ENCODE results near the gene SLC26A11.

Gene SLC26A11

GRCh38 chr17:80205811-80206210, 14.4 kb upstream of the SLC26A11 start:
- Histone ChIP-seq H3K4me1 (ENCODE audit: insufficient read depth, insufficient read length) (peaks cover 16% of the 10 kb centered on the region), H3K27me3 (ENCODE audit: insufficient read depth, insufficient read length) (no peaks in the 10 kb centered on the region), H3K9ac (ENCODE audit: insufficient read length, low read depth) (no peak overlapping the region), H3K36me3 (ENCODE audit: insufficient read depth, insufficient read length, low read length) (peaks cover 34% of the 10 kb centered on the region), H3K4me3 (ENCODE audit: insufficient read length, low read depth) (no peak overlapping the region), H3K9me3 (ENCODE audit: insufficient read depth, low read length) (no peaks in the 10 kb centered on the region)
- TF ChIP-seq SUZ12 (IDR thresholded peaks at IDR 0.05; ENCODE audit: extremely low read depth, insufficient read depth, insufficient read length) (no peak), YY1 (IDR thresholded peaks at IDR 0.05; ENCODE audit: insufficient read depth, insufficient read length) (no peak), ZNF274 (IDR thresholded peaks at IDR 0.05; ENCODE audit: low read depth, low read length) (no peak)
- no peak for DNase-seq (ENCODE audit: low read depth, low spot score)

GRCh38 chr17:80208050-80208449, 12.2 kb upstream of the SLC26A11 start:
- H3K4me1 ChIP-seq (ENCODE audit: insufficient read depth, insufficient read length): peaks cover 16% of the 10 kb centered on the region
- no peaks in the 10 kb centered on the region for H3K9me3 ChIP-seq (ENCODE audit: insufficient read depth, low read length)
- TF ChIP-seq ZNF274 (IDR thresholded peaks at IDR 0.05; ENCODE audit: low read depth, low read length): no peak
- no peak for TF ChIP-seq SUZ12 (IDR thresholded peaks at IDR 0.05; ENCODE audit: extremely low read depth, insufficient read depth, insufficient read length)
- no peak for TF ChIP-seq YY1 (IDR thresholded peaks at IDR 0.05; ENCODE audit: insufficient read depth, insufficient read length)
- H3K9ac ChIP-seq (ENCODE audit: insufficient read length, low read depth): no peak overlapping the region
- H3K36me3 ChIP-seq (ENCODE audit: insufficient read depth, insufficient read length, low read length): peaks cover 50% of the 10 kb centered on the region
- DNase-seq (ENCODE audit: low read depth, low spot score): no peak
- H3K27me3 ChIP-seq (ENCODE audit: insufficient read depth, insufficient read length): no peaks in the 10 kb centered on the region
- no peak overlapping the region for H3K4me3 ChIP-seq (ENCODE audit: insufficient read length, low read depth)

DNA sequence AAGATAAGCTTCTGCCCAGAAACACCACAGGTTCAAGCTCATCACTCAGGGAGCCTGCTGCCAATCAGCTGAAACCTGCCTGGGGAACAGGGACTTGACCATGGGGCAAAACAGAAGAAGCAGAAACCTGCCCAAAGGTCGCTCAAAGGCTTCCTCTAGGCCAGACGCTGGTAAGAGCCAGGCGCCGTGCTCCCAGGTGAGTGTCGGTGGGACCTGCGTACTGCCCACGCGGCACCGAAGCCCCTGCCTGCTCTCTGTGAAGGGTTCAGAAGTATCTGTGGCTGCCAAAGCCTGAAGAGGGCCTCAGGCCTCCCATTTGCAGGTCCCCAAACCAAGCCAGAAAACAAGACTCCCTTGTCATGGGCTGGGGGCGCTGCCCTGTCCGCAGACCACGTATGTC, 10.5 kb upstream of the SLC26A11 start:
- Histone ChIP-seq H3K9me3 (ENCODE audit: insufficient read depth, low read length) (no peaks in the 10 kb centered on the region), H3K27me3 (ENCODE audit: insufficient read depth, insufficient read length) (no peaks in the 10 kb centered on the region), H3K9ac (ENCODE audit: insufficient read length, low read depth) (no peak overlapping the region), H3K4me1 (ENCODE audit: insufficient read depth, insufficient read length) (peaks cover 5% of the 10 kb centered on the region), H3K36me3 (ENCODE audit: insufficient read depth, insufficient read length, low read length) (peaks cover 67% of the 10 kb centered on the region), H3K4me3 (ENCODE audit: insufficient read length, low read depth) (no peak overlapping the region)
- TF ChIP-seq ZNF274 (IDR thresholded peaks at IDR 0.05; ENCODE audit: low read depth, low read length): no peak
- no peak for TF ChIP-seq YY1 (IDR thresholded peaks at IDR 0.05; ENCODE audit: insufficient read depth, insufficient read length)
- no peak for TF ChIP-seq SUZ12 (IDR thresholded peaks at IDR 0.05; ENCODE audit: extremely low read depth, insufficient read depth, insufficient read length)
- DNase-seq (ENCODE audit: low read depth, low spot score): no peak

- DNase-seq (ENCODE audit: low read depth, low spot score): no peak
- TF ChIP-seq ZNF274 (IDR thresholded peaks at IDR 0.05; ENCODE audit: low read depth, low read length): no peak
- TF ChIP-seq YY1 (IDR thresholded peaks at IDR 0.05; ENCODE audit: insufficient read depth, insufficient read length): no peak
- no peak for TF ChIP-seq SUZ12 (IDR thresholded peaks at IDR 0.05; ENCODE audit: extremely low read depth, insufficient read depth, insufficient read length)
- no peaks in the 10 kb centered on the region for H3K27me3 ChIP-seq (ENCODE audit: insufficient read depth, insufficient read length)
- H3K4me1 ChIP-seq (ENCODE audit: insufficient read depth, insufficient read length): peaks cover 2% of the 10 kb centered on the region
- H3K36me3 ChIP-seq (ENCODE audit: insufficient read depth, insufficient read length, low read length): peaks cover 72% of the 10 kb centered on the region
- no peak overlapping the region for H3K9ac ChIP-seq (ENCODE audit: insufficient read length, low read depth)
- no peak overlapping the region for H3K4me3 ChIP-seq (ENCODE audit: insufficient read length, low read depth)
- no peaks in the 10 kb centered on the region for H3K9me3 ChIP-seq (ENCODE audit: insufficient read depth, low read length)
Observed at GRCh38 chr17:80210348-80211108, 9.7 kb upstream of the SLC26A11 start.

DNA sequence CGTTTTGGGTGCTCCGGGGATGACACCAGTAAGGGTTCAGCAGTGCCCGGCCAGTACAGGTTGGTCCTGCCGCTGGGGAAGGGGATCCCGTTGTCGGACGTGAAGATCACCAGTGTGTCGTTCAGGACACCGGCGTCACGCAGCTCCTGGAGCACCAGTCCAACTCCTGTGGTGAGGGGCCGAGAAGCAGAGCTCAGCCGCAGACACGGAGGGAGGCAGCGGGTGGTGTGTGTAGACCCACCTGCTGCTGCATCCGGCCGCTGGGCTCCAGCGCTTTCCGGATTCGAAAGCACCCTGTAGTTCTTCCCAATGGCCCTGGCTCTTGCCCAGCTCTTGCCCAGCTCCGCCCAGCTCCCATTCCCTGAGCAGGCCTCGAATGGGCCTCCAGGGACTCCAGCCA, 8.1 kb upstream of the SLC26A11 start:
- Histone ChIP-seq H3K4me1 (ENCODE audit: insufficient read depth, insufficient read length) (peaks cover 2% of the 10 kb centered on the region), H3K9ac (ENCODE audit: insufficient read length, low read depth) (no peak overlapping the region), H3K36me3 (ENCODE audit: insufficient read depth, insufficient read length, low read length) (peaks cover 80% of the 10 kb centered on the region), H3K27me3 (ENCODE audit: insufficient read depth, insufficient read length) (no peaks in the 10 kb centered on the region), H3K9me3 (ENCODE audit: insufficient read depth, low read length) (no peaks in the 10 kb centered on the region), H3K4me3 (ENCODE audit: insufficient read length, low read depth) (no peak overlapping the region)
- no peak for TF ChIP-seq ZNF274 (IDR thresholded peaks at IDR 0.05; ENCODE audit: low read depth, low read length)
- TF ChIP-seq SUZ12 (IDR thresholded peaks at IDR 0.05; ENCODE audit: extremely low read depth, insufficient read depth, insufficient read length): no peak
- no peak for TF ChIP-seq YY1 (IDR thresholded peaks at IDR 0.05; ENCODE audit: insufficient read depth, insufficient read length)
- DNase-seq (ENCODE audit: low read depth, low spot score): no peak

DNA sequence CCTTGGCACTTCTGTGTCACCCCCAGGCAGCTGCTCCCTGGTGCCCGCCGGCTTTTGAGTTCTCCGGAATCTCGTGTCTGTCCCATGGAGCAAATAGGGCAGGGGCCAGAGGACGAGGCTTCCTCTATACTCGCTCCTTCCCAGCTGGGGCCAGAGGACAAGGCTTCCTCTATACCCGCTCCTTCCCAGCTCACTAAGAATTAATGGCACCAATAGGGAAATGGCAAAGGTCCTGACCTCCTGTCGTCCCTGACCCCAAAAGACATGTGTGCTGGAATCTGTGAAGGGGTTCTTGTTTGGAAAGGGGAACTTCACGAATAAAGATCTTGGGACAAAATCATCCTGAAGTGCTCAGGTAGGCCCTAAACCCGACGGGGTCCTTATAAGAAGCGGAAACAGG, 7.7 kb upstream of the SLC26A11 start:
- H3K27me3 ChIP-seq (ENCODE audit: insufficient read depth, insufficient read length): no peaks in the 10 kb centered on the region
- H3K36me3 ChIP-seq (ENCODE audit: insufficient read depth, insufficient read length, low read length): peaks cover 84% of the 10 kb centered on the region
- H3K4me1 ChIP-seq (ENCODE audit: insufficient read depth, insufficient read length): peaks cover 2% of the 10 kb centered on the region

GRCh38 chr17:80212962-80213642, 7.1 kb upstream of the SLC26A11 start:
- Histone ChIP-seq H3K9me3 (ENCODE audit: insufficient read depth, low read length) (no peaks in the 10 kb centered on the region), H3K9ac (ENCODE audit: insufficient read length, low read depth) (no peak overlapping the region), H3K4me1 (ENCODE audit: insufficient read depth, insufficient read length) (peaks cover 2% of the 10 kb centered on the region), H3K36me3 (ENCODE audit: insufficient read depth, insufficient read length, low read length) (peaks cover 85% of the 10 kb centered on the region), H3K4me3 (ENCODE audit: insufficient read length, low read depth) (no peak overlapping the region), H3K27me3 (ENCODE audit: insufficient read depth, insufficient read length) (no peaks in the 10 kb centered on the region)
- no peak for DNase-seq (ENCODE audit: low read depth, low spot score)
- TF ChIP-seq YY1 (IDR thresholded peaks at IDR 0.05; ENCODE audit: insufficient read depth, insufficient read length) (no peak), SUZ12 (IDR thresholded peaks at IDR 0.05; ENCODE audit: extremely low read depth, insufficient read depth, insufficient read length) (no peak), ZNF274 (IDR thresholded peaks at IDR 0.05; ENCODE audit: low read depth, low read length) (no peak)

More for the DNA sequence above, 7.7 kb upstream of the SLC26A11 start:
- no peak overlapping the region for H3K4me3 ChIP-seq (ENCODE audit: insufficient read length, low read depth)
- DNase-seq (ENCODE audit: low read depth, low spot score): no peak
- H3K9me3 ChIP-seq (ENCODE audit: insufficient read depth, low read length): no peaks in the 10 kb centered on the region
- TF ChIP-seq YY1 (IDR thresholded peaks at IDR 0.05; ENCODE audit: insufficient read depth, insufficient read length): no peak
- no peak for TF ChIP-seq SUZ12 (IDR thresholded peaks at IDR 0.05; ENCODE audit: extremely low read depth, insufficient read depth, insufficient read length)
- TF ChIP-seq ZNF274 (IDR thresholded peaks at IDR 0.05; ENCODE audit: low read depth, low read length): no peak
- H3K9ac ChIP-seq (ENCODE audit: insufficient read length, low read depth): no peak overlapping the region

All from NT2/D1 (cell line).